Measurements from ENCODE around the gene PPP1R3D. TPM values are rescaled to one million over a fixed set of nuclear protein-coding genes. Genes with fewer than 3 reads are reported as not detected.
A peak's percentile ranks its signal among the peaks of the same experiment; 100 is the strongest.

PPP1R3D gene
- total and polyA plus RNA-seq, 10 of the 15 experiments (the other 5 are each of a cell fraction or from before 2014, with no cell fraction given), result 0.39 to 4.8 (median 2.9) TPM

GRCh38 chr20:59933849-59934585, 6.1 kb downstream of the PPP1R3D start (continued):
- TF ChIP-seq ZNF217 (IDR thresholded peaks at IDR 0.05) (no peak), MEF2A (IDR thresholded peaks at IDR 0.05; ENCODE audit: insufficient read depth, low read depth, low read length) (no peak), SP1 (IDR thresholded peaks at IDR 0.05; ENCODE audit: low read depth, low read length) (peak; percentile 28), NR2C2 (IDR thresholded peaks at IDR 0.05; ENCODE audit: borderline replicate concordance, control insufficient read depth, insufficient read length, low read depth) (no peak), POLR2AphosphoS5 (IDR thresholded peaks at IDR 0.05; ENCODE audit: low read length) (no peak), TBL1XR1 (IDR thresholded peaks at IDR 0.05; ENCODE audit: low read depth, low read length) (no peak), ZNF274 (IDR thresholded peaks at IDR 0.05; ENCODE audit: insufficient read depth, insufficient read length) (no peak), CBX5 (IDR thresholded peaks at IDR 0.05; ENCODE audit: low read depth) (no peak), TARDBP (IDR thresholded peaks at IDR 0.05; ENCODE audit: borderline replicate concordance) (no peak), IRF4 (IDR thresholded peaks at IDR 0.05; ENCODE audit: low read depth, low read length) (no peak), MYB (IDR thresholded peaks at IDR 0.05; ENCODE audit: borderline replicate concordance, low read depth, low read length) (no peak), ZZZ3 (IDR thresholded peaks at IDR 0.05; ENCODE audit: control insufficient read depth, insufficient read length, low read depth) (no peak), HDGF (IDR thresholded peaks at IDR 0.05) (no peak), KDM1A (IDR thresholded peaks at IDR 0.05; ENCODE audit: borderline replicate concordance) (no peak), NRF1 (conservative IDR thresholded peaks at IDR 0.05; ENCODE audit: low read depth, low read length) (no peak), SPI1 (IDR thresholded peaks at IDR 0.05; ENCODE audit: borderline replicate concordance, insufficient read depth, low read depth, low read length) (no peak), RELA (IDR thresholded peaks at IDR 0.05; ENCODE audit: borderline replicate concordance, partially characterized antibody) (no peak), ZNF384 (IDR thresholded peaks at IDR 0.05; ENCODE audit: borderline replicate concordance, low read depth, low read length) (no peak), RUNX3 (IDR thresholded peaks at IDR 0.05; ENCODE audit: low read length) (peak; percentile 32; the same call in 1 of the 2 replicates), FOXK2 (IDR thresholded peaks at IDR 0.05) (no peak), ZNF622 (IDR thresholded peaks at IDR 0.05) (no peak), ASH2L (IDR thresholded peaks at IDR 0.05; ENCODE audit: borderline replicate concordance, low read depth) (no peak), CHD1 (IDR thresholded peaks at IDR 0.05; ENCODE audit: low read depth, low read length) (no peak)
- TF ChIP-seq, protein P1, sequence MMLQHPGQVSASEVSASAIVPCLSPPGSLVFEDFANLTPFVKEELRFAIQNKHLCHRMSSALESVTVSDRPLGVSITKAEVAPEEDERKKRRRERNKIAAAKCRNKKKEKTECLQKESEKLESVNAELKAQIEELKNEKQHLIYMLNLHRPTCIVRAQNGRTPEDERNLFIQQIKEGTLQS (IDR thresholded peaks at IDR 0.05; ENCODE audit: borderline replicate concordance, extremely low read depth, low read depth, low read length), result no peak
- TF ChIP-seq, protein P2, sequence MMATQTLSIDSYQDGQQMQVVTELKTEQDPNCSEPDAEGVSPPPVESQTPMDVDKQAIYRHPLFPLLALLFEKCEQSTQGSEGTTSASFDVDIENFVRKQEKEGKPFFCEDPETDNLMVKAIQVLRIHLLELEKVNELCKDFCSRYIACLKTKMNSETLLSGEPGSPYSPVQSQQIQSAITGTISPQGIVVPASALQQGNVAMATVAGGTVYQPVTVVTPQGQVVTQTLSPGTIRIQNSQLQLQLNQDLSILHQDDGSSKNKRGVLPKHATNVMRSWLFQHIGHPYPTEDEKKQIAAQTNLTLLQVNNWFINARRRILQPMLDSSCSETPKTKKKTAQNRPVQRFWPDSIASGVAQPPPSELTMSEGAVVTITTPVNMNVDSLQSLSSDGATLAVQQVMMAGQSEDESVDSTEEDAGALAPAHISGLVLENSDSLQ (IDR thresholded peaks at IDR 0.05), result no peak
- TF ChIP-seq, protein P3, sequence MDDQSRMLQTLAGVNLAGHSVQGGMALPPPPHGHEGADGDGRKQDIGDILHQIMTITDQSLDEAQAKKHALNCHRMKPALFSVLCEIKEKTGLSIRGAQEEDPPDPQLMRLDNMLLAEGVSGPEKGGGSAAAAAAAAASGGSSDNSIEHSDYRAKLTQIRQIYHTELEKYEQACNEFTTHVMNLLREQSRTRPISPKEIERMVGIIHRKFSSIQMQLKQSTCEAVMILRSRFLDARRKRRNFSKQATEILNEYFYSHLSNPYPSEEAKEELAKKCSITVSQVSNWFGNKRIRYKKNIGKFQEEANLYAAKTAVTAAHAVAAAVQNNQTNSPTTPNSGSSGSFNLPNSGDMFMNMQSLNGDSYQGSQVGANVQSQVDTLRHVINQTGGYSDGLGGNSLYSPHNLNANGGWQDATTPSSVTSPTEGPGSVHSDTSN (IDR thresholded peaks at IDR 0.05; ENCODE audit: insufficient replicate concordance, low read depth, low read length), result no peak
- TF ChIP-seq, protein P4, sequence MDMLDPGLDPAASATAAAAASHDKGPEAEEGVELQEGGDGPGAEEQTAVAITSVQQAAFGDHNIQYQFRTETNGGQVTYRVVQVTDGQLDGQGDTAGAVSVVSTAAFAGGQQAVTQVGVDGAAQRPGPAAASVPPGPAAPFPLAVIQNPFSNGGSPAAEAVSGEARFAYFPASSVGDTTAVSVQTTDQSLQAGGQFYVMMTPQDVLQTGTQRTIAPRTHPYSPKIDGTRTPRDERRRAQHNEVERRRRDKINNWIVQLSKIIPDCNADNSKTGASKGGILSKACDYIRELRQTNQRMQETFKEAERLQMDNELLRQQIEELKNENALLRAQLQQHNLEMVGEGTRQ (IDR thresholded peaks at IDR 0.05; ENCODE audit: borderline replicate concordance, low read depth, low read length), result no peak
- TF ChIP-seq, protein P5, sequence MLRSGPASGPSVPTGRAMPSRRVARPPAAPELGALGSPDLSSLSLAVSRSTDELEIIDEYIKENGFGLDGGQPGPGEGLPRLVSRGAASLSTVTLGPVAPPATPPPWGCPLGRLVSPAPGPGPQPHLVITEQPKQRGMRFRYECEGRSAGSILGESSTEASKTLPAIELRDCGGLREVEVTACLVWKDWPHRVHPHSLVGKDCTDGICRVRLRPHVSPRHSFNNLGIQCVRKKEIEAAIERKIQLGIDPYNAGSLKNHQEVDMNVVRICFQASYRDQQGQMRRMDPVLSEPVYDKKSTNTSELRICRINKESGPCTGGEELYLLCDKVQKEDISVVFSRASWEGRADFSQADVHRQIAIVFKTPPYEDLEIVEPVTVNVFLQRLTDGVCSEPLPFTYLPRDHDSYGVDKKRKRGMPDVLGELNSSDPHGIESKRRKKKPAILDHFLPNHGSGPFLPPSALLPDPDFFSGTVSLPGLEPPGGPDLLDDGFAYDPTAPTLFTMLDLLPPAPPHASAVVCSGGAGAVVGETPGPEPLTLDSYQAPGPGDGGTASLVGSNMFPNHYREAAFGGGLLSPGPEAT (IDR thresholded peaks at IDR 0.05; ENCODE audit: low read depth), result no peak

Data from GM12878 (cell line).